GM21529 (cell line): ENCODE measurements around the gene SBK2.
"Not testable (repeated sequence)": the region's sequence is repeated elsewhere in the genome, so short reads cannot be mapped to it uniquely, and the experiment has no call there.

Experiments
- ATAC-seq: cut with Tn5 transposase; IDR thresholded peaks from one replicate; pipeline ENCODE4 v1.9.1; 2021; ENCODE audit not compliant: unreplicated experiment

SBK2 gene

DNA sequence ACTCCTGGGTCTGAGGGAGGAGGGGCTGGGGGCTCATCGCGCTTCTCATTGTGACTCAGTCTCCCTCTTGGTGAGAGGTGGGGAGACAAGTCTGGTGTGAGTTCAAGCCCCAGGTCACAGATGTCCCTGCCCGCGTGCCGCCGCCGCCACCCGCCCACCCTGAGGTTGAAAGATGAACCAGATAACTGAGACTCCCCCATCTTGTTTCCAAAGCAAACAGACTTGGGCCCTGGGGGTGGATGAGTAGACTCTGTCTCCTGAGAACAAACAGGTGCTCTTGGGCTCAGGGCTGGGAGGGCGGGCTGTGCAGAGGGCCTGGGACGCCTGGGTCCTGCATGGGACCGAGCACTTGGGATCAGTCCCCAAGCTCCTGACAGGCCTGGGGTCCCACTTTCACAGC lies 567 bp downstream of the SBK2 start:
- ATAC-seq, result no peak

DNA sequence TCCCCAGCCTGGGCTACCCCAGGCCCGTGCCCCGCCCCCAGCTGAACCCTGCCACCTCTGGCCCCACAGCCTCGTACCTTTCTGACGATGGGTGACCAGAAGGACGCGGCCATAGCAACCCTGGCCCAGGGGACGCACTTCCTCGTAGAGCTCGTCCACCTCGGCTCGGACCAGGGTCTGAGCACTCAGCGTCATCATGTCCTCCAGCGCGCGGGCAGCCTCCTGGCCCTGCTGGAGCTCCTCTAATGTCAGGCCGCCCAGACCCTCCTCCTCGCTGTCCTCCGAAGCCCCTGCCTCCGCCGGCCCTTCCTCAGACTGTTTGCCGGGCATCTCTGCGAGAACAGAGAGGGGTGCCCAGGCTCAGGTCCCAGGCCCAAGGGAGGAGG lies 975 bp downstream of the SBK2 start:
- no peak for ATAC-seq

DNA sequence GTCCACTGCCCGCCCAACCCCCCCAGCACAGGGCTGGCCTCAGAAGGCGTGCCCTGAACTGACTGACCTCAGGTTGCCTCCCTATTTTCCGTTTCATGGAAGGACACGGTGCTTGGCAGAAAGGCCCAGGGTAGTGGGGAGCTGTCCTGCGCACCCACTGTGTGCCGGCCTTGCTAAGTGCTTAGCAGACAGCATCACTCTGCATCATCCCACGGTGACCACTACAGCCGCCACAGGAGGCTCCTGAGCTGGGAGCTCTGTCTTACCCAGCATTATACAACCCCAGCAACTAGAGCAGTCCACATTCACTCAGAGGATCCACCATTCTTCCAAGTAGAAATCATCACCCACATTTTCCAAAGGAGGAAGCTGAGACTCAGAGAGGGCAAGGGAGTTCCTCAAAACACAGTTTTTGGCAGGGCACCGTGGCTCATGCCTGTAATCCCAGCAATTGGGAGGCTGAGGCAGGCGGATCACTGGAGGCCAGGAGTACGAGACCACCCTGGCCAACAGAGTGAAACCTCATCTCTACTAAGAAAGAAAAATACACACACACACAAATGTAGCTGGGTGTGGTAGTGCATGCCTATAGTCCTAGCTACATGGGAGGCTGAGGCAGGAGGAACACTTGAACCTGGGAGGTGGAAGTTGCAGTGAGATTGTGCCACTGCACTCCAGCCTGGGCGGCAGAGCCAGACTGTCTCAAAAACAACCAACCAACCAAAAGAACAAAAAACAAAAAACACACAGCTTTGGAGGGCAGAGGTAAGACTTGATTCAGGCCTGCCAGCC lies 1.6 kb downstream of the SBK2 start:
- ATAC-seq, result no peak

DNA sequence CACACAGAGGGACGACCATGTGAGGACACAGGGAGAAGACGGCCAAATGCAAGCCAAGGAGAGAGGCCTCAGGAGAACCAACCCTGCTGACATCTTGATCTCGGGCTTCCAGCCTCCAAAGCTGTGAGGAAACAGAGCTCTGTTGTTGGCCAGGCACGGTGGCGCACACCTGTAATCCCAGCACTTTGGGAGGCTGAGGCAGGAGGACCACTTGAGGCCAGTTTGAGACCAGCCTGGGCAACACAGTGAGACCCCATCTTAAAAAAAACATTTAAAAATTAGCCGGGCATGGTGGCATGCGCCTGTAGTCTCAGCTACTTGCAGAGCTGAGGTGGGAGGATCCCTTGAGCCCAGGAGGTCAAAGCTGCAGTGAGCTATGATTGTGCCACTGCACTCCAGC lies 2.7 kb downstream of the SBK2 start:
- not testable (repeated sequence) for ATAC-seq

DNA sequence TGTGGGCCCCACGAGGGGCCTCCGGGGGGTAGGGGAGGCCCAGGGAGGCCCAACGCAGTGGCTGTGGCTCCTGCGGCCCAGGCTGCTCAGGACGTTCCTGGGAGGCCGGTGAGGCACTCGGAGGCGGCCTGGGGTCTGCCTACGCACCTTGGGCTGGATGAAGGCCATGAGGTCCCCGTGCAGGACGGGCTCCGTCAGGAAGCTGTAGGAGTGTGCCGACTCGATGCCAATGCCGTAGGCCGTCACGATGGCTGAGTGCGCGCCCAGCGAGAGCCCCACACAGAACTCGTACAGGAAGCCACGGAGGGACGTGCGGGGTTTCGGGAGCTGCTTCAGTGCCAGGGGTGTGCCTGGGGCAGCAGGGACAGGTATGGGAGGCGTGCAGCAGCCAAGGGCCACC lies 5.9 kb downstream of the SBK2 start:
- no peak for ATAC-seq

DNA sequence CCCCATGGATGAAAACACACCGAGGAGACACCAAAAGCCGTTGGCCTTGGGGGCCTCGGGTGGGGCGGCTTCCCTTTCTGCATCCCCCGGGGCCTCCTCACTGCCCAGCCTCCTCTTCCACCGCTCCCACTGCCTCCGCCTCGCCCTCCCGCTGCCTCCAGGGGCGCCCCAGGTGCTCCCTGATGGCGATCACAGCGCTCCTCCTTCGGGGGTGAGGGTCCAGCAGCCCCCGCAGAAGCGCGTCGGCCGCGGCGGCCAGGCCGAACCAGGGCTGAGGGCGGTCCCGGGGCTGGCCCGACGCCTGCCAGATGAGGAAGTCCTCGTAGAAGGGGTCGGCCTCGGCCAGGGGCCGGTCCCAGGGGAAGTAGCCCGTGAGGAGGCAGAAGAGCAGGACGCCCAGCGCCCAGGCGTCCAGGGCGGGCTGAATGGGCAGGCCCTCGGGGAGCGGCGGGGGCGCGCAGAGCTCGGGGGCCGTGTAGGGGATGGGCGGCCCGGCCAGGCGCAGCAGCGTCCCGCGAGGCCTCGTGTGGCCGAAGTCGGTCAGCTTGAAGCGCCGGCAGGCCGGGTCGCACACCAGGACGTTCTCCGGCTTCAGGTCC lies 7.2 kb downstream of the SBK2 start:
- ATAC-seq, result no peak

DNA sequence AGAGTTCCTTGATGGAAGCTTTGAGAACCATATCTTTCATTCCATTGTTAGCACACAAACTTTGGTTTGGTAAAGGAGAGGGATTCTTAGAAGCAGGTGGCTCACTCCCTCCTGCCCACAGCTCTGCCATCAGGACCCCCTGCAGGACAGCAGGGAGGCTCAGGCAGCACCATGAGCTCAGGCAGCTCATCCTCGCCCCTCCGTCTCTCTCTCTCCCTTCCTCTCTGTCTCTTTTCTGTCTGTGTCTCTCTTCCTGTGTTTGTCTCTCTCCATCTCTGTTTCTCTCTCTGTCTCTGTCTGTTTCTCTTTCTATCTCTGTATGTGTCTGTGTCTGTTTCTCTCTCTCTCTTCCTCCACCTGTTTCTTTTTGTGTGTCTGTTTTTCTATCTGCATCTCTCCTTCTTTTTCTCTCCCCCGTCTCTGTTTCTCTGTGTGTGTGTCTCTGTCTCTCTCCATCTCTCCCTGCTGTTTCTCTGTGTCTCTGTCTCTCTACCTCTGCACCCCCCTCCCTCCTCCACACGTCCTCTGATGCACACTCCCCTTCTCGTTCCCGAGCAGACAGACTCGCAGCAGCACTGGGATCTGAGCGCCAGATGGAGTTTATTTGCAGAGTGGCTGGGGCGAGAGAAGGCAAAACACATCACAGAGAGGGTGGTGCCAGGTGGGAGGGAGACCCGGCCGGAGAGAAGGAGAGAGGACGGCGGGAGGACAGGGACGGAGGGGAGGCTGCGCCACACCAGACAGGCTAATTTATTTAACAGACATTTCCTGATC lies 8.7 kb downstream of the SBK2 start:
- no peak for ATAC-seq

DNA sequence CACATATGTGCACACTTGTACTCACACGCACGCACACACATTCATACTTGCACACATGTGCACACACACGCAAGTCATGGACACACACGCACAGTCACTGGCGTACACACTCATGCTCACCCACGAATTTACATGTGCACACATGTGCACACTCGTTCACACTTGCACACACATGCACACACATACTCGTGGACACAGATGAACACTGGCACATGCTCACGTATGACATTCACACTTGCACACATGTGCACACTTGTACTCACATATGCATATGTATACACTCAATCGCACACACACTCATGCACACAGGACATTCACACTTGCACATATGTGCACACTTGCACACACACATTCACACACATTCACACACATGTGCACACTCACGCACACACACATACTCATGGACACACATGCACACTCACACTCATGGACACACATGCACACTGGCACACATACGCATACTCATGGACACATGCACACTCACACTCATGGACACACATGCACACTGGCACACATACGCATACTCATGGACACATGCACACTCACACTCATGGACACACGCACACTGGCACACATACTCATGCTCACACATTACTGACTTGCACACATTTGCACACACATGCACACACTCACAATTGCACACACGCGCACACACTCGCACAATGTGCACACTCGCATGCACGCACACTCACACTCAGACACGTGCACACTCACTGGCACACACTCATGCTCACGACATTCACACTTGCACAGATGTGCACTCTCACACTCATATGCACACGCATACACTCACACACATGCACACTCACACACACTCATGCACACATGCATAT lies 9.5 kb downstream of the SBK2 start:
- ATAC-seq, result no peak

DNA sequence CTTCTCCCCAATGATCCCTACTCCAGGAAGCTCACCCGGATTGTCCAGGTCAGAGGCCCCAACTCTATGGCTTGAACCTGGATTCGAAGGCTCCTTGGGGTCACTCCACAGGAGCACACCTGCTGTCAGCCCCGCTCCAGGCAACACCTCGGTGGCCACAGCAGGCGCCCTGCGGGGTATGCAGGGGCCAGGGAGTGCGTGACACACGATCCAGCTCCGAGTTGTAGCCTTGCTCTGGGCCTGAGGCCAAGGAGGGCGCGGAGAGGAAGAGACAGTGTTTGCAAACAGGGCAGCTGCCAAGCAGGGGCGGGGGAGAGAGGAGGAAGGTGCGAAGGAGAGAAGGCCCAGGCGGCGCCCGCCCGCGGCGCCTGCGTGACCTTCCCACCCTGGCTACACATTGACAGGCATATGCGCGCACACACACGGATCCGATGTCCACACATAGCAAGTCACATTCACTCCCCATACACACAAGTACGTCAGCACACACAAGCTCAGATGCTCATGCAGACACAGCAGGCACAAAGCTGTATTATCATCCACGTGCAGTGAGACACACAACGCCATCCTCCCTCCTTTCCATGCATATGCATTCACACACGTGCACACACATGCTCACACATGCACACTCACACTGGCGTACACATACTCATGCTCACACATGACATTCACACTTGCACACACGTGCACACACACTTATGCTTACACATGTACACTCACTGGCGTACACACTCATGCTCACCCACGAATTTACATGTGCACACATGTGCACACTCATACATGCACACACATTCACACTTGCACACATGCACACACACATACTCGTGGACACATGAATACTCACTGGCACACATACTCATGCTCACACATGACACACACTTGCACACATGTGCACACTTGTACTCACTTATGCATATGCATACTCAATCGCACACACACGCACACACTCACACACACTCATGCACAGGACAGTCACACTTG lies 10.4 kb downstream of the SBK2 start:
- ATAC-seq, result no peak

DNA sequence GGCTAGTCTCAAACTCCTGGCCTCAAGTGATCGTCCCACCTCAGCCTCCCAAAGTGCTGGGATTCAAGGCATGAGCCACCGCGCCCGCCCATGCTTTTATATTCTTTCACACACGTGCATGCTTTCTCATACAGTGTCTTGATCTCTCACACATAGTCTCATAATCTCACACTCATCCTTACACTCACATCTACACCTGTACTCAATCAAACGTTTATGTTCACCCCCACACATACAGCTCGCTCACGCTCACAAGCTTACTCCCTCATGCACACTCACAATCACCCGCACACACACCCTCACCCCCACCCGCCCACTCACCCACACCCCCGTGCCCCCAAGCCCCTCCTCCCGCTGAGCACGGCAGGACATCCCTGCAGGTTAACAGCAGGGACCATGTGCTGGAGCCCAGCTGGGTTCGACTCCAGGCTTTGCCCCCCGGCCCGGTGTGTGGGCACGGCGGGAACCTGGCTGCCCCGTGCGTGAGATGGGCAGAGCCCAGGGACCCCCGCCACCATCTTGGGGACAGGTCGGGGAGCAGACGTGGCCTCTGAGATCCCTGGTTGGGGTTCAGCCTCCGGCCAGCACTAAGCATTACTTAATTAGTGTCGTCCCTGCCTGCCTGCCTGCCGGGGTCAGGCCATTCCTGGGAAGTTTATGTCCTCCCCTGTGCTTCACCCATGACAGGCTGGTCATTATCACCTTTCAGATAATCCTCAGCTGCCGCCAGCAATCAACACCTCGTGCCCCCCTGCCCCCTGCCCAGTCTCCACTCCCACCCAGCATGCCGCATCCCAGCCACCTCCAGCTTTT lies 11.4 kb downstream of the SBK2 start:
- no peak for ATAC-seq

DNA sequence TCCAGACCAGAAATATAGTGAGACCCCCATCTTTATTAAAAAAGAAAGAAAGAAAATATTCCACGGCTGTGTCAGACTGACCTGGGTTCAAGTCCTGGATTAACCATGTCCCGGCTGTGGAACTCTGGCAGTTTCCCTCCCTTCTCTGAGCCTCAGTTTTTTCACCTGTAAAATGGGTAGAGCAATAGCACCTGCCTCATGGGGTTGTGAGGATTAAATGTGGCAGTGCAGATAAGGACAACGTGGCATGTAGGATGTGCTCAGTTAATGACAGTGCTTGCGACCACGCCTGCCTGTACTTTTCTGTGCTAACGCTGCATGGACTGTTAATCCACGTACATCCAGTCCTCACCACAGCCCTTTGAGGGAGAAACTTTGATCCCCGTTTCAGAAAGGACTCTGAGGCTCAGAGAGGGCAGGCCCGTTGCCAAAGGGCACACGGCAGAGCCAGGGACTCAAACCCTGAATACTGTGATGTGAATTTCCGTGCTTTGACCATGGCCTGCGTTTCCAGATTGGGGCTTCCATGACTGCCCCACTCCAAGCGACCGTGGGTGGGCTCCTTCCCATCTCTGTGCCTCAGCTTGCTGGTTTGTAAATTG lies 16.1 kb downstream of the SBK2 start:
- ATAC-seq, result no peak

DNA sequence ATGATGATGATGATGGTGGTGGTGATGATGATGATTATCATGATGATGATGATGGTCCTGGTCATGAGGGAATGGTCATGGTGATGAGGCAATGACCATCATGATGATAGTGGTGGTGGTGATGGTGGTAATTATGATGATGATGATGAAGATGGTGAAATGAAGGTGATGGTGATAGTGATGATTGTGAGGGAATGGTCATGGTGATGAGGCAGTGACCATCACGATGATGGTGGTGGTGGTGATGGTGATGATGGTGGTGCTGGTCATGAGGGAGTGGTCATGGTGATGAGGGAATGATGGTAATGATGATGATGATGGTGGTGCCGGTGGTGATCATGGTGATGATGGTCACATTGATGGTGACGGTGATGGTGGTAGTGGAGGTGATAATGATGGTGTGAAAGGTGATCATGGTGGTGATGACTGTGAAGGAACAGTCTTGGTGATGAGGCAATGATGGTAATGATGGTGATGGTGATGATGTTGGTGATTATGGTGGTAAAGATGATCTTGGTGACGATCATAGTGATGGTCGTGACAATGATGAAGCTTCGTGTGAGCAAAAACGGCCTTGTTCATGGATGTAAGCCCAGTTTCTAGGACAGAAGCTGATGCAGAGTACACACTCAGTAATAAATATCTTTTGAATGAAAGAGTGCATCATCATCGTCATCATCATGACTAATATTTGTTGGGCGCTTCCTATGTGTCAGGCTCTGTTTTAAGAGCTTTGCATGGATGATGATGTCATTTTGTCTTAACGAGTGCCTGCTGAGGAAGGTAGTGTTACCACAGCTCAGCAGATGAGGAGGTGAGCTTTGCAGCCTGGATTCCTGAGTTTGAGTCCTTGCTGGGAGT lies 17.3 kb downstream of the SBK2 start:
- no peak for ATAC-seq

DNA sequence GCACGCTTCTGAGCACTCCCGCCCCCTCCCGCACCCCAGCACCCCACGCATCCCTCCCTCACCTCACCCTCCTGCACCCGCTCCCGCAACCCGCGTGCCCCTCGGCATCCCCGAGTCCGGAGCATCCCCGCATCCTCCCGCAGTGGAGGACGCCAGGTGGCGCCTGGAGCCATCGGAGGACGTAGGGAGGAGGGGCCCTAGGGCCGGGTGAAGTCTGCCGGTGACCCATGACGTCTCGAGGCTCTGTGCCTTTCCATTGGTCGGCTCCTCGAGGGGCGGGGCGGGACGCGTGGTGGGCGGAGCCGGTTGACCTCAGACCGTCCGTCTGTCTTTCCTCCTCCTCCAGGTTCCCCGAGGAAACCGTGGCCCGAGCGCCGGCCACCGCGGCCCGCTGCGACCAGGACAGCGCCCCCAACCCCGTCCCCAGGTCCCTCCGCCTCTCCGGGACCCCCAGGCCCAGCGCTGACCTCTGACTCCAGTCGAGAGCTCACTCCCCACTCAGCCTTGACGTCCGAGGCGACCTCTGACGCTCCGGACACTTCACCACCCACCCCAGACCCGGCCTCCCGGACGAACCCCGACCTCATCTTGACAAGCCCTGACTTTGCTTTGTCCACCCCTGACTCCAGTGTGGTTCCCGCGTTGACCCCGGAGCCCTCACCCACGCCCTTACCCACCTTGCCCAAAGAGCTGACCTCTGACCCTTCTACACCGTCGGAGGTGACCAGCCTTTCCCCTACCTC lies 19.9 kb downstream of the SBK2 start:
- peak; percentile 100 for ATAC-seq

DNA sequence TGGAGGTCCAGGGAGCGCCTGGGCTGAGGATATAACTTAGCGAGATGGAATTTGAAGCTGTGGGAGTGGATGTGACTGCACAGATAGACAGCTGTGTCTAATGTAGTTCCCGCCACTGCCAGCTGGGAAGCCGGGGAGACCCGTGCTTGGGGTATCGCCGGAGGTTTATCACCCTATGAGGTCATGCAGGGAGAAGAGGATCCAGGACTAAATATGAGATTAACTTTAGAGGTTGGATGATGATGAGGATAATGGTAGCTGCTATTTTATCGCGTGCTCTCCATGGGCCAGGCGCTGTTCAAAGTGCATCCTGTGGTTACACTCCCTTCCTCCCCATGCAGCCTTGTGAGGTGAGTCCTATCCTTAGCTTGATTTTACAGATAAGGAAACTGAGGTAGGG lies 28.8 kb downstream of the SBK2 start:
- no peak for ATAC-seq

DNA sequence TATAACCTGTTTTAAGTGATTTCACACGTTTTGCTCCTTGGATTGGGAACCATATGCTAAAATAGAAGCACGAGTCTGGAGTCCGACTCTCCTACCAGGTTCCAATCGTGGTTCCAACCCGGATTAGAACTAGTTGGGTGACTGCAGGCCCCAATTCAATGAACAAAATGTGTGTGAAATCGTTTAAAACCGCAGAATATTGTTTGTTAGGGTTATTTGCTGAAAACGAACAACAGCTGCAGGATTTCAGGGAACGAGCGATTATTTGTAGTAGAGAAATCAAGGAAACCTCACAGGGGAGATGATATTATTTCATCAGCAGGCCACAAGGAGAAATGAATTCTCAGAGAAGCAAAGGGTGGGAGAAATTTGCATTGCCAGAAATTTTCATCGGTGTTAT lies 32.0 kb downstream of the SBK2 start:
- no peak for ATAC-seq

DNA sequence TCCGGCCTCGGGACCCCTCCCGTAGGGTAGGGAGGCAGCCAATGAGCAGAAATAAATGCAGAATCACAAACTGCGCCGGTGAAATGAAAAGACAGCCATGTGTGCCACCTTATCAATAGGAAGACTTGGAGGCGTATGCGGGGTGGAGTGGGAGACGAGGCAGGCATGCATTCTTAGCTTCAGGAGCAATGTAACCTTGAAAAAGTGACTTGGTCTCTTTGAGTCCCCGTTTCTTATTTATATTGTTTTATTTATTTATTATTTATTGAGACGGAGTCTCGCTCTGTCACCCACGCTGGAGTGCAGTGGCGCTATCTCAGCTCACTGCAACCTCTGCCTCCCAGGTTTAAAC lies 32.7 kb downstream of the SBK2 start:
- ATAC-seq, result no peak

DNA sequence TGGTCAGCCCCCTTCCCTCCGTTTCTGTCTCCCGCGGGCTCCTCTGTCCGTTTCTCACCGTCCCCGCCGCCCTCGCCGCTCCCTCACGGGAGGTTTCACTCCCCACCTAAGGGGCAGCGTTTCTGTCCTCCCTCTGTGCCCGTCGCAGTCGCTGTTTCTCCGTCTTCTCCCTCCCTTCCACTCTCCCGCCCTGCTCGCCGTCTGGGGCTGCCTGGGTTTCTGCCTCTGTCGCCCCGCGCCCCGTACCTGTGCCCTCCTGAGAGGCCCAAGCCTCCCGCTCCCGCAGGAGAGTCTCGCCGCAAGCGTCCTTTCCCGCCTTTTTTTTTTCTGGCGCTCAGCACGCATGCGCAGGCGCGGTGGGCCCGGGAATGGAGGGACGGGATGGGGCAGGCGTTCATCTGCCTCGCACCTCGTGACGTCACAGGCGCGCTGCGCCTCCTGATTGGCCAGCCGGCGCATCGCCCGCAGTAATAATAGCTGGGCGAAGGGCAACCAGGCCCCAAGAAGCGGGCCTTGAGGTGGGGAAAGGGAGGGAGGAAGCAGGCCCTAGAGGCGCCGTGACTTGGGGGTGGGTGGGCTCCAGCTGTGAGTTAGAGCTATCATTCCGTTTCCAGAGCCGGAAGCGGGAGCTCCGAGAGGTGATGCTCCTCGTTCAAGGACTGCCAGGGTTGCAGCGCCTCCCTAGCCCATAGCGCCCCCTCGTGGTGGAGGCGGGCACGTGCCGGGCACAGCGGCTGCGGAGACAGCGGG lies 33.3 kb downstream of the SBK2 start:
- ATAC-seq, result peak; percentile 89
